Activated CD4-positive, alpha-beta T cell treated with anti-CD3 and anti-CD28 coated beads, Interleukin-2, amount 10 ng/mL, durations not matched to agents 24 days and 14 days (primary cell): ENCODE measurements around the gene RAB19. TPM values are rescaled to one million over a fixed set of nuclear protein-coding genes. Genes with fewer than 3 reads are reported as not detected.
"Not testable (repeated sequence)": the region's sequence is repeated elsewhere in the genome, so short reads cannot be mapped to it uniquely, and the experiment has no call there.

ENCODE experiments used
- DNase-seq: peaks from one replicate; pipeline ENCODE4 v3.0.0; 2022
- H3K27ac Mint-ChIP-seq: one replicate; pipeline ENCODE4 v1.8.0; 2022; ENCODE audit warnings: mild to moderate bottlenecking, mixed read lengths
- H3K27me3 Mint-ChIP-seq: one replicate; pipeline ENCODE4 v1.8.0; 2022; ENCODE audit warnings: mixed read lengths
- H3K36me3 Mint-ChIP-seq: one replicate; pipeline ENCODE4 v1.8.0; 2022; ENCODE audit warnings: low read depth, mild to moderate bottlenecking, mixed read lengths
- H3K4me1 Mint-ChIP-seq: one replicate; pipeline ENCODE4 v1.8.0; 2021; ENCODE audit warnings: mixed read lengths
- H3K4me3 Mint-ChIP-seq: one replicate; pipeline ENCODE4 v1.8.0; 2022; ENCODE audit warnings: mild to moderate bottlenecking, moderate library complexity, mixed read lengths
- H3K9me3 Mint-ChIP-seq: one replicate; pipeline ENCODE4 v1.8.0; 2021; ENCODE audit warnings: mixed read lengths
- intact Hi-C: fragments of 100-400 bp; cut with micrococcal nuclease; formaldehyde crosslinking; loops from one replicate; pipeline ENCODE4 v1.15.1; 2023
- total RNA-seq: library from RNA; stranded (reverse); gene quantifications from 2 replicates; pipeline ENCODE4 v1.2.3, GENCODE V29; 2022

Gene RAB19
- total RNA-seq, 1 donor from 2014 or later, result 24.4 TPM

DNA sequence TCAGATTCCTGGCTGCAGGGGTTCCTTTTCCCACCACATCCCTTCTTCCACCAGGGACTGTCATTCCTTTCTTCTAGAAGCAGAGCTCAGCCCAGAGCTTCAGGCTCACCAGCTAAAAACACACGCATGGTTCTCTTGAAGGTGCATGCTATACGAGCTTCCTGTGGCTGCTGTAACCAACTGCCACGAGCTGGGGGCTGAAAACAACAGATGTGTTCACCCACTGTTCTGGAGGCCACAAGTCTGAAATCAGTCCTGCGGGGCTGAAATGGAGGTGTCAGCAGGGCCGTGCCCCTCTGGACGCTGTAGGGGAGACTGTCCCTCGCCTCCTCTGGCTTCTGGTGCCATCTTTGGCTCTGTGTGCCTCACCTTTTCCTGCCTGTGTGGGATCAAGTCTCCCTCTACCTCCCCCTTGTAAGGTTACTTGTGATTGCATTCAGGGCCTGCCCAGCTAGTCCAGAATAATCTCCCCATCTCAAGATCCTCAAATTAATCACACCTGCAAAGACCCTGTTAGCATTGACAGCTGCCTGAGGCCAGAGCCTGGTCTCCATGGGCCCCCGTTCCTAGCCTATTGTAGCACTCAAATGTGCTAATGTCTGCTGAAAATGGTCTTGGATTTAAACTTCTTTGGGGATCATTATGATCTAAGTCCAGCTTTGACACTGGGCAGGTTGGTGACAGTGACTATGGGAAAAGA, 13.7 kb downstream of the RAB19 start:
- Mint-ChIP-seq H3K27ac (peak overlapping the region; percentile 6), H3K4me1 (peaks cover 21% of the 10 kb centered on the region), H3K27me3 (no peaks in the 10 kb centered on the region), H3K9me3 (no peaks in the 10 kb centered on the region), H3K4me3 (no peak overlapping the region), H3K36me3 (peaks cover 32% of the 10 kb centered on the region)
- intact Hi-C loops, result no loop called here
- peak; percentile 67 for DNase-seq

DNA sequence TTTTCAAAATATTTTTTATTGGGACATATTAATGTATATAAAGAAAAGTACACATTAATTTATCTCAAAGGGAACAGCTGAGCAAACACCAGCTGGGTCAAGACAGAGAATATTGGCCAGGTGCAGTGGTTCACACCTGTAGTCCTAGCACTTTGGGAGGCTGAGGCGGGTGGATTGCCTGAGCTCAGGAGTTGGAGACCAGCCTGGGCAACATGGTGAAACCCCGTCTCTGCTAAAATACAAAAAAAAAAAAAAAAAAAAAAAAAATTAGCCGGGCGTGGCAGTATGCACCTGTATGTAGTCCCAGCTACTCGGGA, 14.3 kb downstream of the RAB19 start:
- H3K27me3 Mint-ChIP-seq, H3K4me3 Mint-ChIP-seq, DNase-seq, H3K9me3 Mint-ChIP-seq, H3K27ac Mint-ChIP-seq, intact Hi-C loops: not testable (repeated sequence)
- peaks cover 30% of the 10 kb centered on the region for H3K36me3 Mint-ChIP-seq
- H3K4me1 Mint-ChIP-seq, result peaks cover 21% of the 10 kb centered on the region

DNA sequence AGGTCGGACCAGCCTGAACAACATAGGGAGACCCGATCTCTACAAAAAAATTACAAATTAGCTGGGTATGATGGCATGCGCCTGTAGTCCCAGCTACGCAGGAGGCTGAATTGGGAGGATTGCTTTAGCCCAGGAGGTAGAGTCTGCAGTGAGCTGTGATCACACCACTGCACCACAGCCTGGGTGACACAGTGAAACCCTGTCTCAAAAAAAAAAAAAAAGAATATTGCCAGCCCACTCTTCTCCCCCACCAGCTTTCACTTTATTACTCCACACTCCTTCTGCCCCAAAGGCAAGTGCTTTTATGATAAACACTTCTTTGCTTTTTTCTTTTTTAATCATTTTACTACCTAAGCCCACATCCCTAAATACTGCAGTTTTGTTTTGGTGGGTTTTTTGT, 14.8 kb downstream of the RAB19 start:
- Mint-ChIP-seq H3K27me3 (no peaks in the 10 kb centered on the region), H3K27ac (peak overlapping the region; percentile 63), H3K4me3 (no peak overlapping the region), H3K36me3 (peaks cover 27% of the 10 kb centered on the region), H3K4me1 (peaks cover 24% of the 10 kb centered on the region), H3K9me3 (no peaks in the 10 kb centered on the region)
- intact Hi-C loops, result no loop called here
- DNase-seq, result no peak

DNA sequence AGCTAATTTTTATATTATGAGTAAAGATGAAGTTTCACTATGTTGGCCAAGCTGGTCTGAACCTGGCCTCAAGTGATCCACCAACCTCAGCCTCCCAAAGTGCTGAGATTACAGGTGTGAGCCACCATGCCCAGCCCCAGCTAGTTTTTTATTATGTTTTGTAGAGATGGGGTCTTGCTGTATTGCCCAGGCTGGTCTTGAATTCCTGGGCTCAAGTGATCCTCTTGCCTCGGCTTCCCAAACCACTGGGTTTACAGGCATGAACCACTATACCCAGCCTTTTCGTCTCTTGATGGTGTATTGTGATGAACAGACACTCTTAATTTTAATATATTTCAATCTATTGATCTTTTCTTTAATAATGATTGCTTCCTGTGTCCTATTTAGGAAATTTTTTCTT, 17.7 kb downstream of the RAB19 start:
- no peak overlapping the region for H3K4me3 Mint-ChIP-seq
- intact Hi-C loops, result no loop called here
- no peak overlapping the region for H3K27ac Mint-ChIP-seq
- peaks cover 18% of the 10 kb centered on the region for H3K4me1 Mint-ChIP-seq
- no peaks in the 10 kb centered on the region for H3K9me3 Mint-ChIP-seq
- no peak for DNase-seq
- H3K27me3 Mint-ChIP-seq, result no peaks in the 10 kb centered on the region
- H3K36me3 Mint-ChIP-seq, result peaks cover 17% of the 10 kb centered on the region

DNA sequence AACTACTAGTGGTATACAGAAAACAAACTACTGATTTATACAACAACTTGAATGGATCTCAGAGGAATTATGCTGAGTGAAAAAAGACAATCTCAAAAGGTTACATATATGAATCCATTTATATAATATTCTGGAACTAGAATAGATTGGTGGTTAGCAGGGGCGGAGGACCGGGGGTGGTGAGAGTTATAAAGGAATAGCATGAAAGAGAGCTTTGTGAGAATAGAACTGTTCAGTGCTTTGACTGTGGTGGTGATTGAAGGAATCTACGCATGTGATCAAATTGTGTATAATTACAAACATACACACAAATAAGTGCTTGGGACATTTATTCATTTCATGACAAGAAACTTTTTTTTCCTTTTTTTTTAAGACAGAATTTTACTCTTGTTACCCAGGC, 19.6 kb downstream of the RAB19 start:
- Mint-ChIP-seq H3K36me3 (peaks cover 14% of the 10 kb centered on the region), H3K27me3 (no peaks in the 10 kb centered on the region), H3K27ac (no peak overlapping the region), H3K4me3 (no peak overlapping the region), H3K4me1 (peaks cover 10% of the 10 kb centered on the region), H3K9me3 (no peaks in the 10 kb centered on the region)
- intact Hi-C loops, result no loop called here
- no peak for DNase-seq

DNA sequence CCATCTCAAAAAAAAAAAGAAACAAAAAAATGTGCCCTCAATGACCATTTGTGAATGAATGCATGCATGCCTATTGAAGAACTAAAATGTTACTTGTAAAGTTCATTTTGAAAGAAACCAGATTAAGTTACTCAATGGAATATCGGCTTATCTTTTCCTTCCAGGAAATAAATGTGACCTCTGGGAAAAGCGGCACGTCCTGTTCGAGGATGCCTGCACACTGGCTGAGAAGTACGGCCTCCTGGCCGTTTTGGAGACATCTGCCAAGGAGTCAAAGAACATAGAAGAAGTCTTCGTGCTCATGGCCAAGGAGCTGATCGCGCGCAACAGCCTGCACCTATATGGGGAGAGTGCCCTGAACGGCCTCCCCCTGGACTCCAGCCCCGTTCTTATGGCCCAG, 21.9 kb downstream of the RAB19 start:
- H3K27me3 Mint-ChIP-seq, result no peaks in the 10 kb centered on the region
- H3K4me1 Mint-ChIP-seq, result peaks cover 3% of the 10 kb centered on the region
- no peaks in the 10 kb centered on the region for H3K9me3 Mint-ChIP-seq
- no peak overlapping the region for H3K27ac Mint-ChIP-seq
- H3K36me3 Mint-ChIP-seq, result peaks cover 9% of the 10 kb centered on the region
- intact Hi-C loops, result no loop called here
- DNase-seq, result no peak
- H3K4me3 Mint-ChIP-seq, result no peak overlapping the region

DNA sequence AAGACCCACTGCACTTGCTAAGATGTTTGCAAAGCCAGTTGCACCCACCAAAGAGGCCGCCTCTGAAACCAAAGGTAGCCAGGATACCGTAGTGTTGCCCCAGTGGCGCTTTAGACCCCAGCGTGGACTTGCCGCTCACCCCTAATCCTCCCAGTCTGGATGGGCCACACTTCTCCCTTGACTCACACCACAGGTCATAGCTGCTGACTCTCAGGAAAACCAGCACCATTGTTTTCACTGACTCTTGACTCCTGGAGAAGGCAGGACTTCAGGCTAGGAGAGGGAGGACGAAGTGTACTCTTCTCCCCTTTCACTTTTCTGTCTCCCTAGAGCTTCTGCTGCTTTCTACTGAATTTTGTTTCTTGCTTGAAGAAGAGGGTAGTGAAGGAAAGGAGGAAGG, 22.3 kb downstream of the RAB19 start:
- Mint-ChIP-seq H3K4me3 (no peak overlapping the region), H3K4me1 (peaks cover 3% of the 10 kb centered on the region), H3K36me3 (peaks cover 9% of the 10 kb centered on the region), H3K9me3 (no peaks in the 10 kb centered on the region), H3K27me3 (no peaks in the 10 kb centered on the region), H3K27ac (no peak overlapping the region)
- intact Hi-C loops, result no loop called here
- DNase-seq, result no peak

DNA sequence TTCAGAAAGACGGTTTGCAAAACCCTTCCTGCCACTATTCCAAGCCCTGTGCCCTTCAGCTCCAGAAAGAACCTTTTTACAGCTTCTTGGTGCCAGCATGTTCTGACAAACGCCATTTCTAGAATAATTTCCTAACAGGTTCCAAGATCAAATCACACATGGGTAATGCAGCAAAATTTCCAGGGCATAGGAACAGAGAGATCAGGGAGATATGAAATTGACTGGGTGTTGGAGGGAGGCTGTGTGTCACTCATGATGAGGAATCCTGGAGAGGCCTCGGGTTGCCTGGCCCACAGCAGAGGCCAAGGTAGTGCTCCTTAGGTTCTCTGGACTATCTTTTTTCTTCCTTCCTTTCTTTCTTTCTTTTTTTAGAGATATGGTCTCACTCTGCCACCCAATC, 29.5 kb downstream of the RAB19 start:
- no peak overlapping the region for H3K27ac Mint-ChIP-seq
- H3K36me3 Mint-ChIP-seq, result no peaks in the 10 kb centered on the region
- DNase-seq, result no peak
- H3K27me3 Mint-ChIP-seq, result no peaks in the 10 kb centered on the region
- no peaks in the 10 kb centered on the region for H3K9me3 Mint-ChIP-seq
- no peaks in the 10 kb centered on the region for H3K4me1 Mint-ChIP-seq
- no peak overlapping the region for H3K4me3 Mint-ChIP-seq
- intact Hi-C loops, result no loop called here

DNA sequence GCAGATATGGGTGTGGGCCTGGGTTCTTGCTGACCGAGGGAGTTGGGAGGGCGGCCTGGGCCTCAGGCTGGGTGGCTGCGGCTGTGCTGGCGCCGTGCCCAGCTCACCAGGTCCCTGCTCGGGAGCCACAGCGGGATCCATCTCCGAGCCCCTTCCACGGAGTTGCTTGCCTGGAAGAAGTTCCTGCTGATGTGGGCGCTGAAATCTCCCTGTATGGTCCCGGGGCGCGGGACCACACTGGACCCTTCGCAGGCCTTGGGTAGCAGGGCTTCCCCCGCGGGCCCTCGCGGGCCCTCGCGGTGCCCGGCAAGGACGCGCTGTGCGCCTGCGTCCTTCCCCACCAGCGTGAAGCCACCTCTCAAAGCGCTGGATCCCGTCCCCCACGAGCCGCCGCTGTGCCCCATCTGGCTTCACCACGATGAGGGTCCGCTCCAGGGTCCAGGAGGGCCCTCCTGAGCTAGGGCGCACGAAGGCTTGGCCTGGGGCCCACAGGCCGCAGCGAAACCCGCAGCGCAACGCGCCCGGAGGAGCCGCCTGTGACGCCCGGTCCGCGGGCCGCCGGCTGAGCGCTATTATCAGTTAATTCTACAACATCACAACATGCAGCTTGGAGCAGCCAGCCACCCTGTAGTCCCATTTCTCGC, 31.5 kb downstream of the RAB19 start:
- Mint-ChIP-seq H3K27ac (no peak overlapping the region), H3K4me1 (peaks cover 8% of the 10 kb centered on the region), H3K4me3 (no peak overlapping the region), H3K36me3 (no peaks in the 10 kb centered on the region), H3K9me3 (no peaks in the 10 kb centered on the region), H3K27me3 (no peaks in the 10 kb centered on the region)
- intact Hi-C loops, result no loop called here
- no peak for DNase-seq

DNA sequence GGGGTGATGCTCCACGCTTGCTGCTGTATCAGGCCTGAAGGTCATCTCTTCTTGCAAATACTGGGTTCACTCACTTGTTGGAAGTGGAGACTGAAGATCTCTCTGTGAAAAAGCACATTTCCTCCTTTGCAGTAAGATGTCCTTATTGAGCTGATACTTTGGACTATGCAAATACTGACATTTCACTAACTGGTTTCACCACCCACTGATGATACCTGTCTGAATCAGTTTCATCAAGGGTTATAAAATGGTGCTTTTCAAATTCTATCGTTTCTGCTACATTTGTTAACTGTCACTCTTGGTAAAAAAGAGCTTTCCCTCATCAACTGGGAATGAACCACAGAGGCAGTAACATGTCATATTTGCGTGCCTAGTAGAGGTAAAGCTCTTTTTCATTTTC, 35.5 kb downstream of the RAB19 start:
- no peak for DNase-seq
- no peaks in the 10 kb centered on the region for H3K27me3 Mint-ChIP-seq
- no peak overlapping the region for H3K4me3 Mint-ChIP-seq
- peaks cover 14% of the 10 kb centered on the region for H3K4me1 Mint-ChIP-seq
- peak overlapping the region; percentile 84 for H3K27ac Mint-ChIP-seq
- H3K9me3 Mint-ChIP-seq, result no peaks in the 10 kb centered on the region
- H3K36me3 Mint-ChIP-seq, result no peaks in the 10 kb centered on the region
- intact Hi-C loops, result loop anchor here (1.0 kb wide), 1 partner anchor 37 kb away; no protein-coding TSS in a partner anchor

DNA sequence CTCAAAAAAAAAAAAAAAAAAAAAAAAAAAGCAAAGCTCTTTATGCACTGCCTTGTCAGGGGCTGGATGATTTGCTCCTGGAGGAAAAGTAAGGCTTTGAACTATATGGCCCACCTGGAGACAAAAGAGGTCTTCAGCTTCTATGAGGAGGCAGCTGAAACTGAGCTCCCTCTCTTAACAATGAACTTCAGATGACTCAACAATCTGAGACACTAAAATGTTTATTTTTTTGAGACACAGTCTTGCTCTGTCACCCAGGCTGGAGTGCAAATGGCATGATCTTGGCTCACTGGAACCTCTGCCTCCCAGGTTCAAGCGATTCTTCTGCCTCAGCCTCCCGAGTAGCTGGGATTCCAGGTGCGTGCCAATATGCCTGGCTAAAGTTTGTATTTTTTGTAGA, 36.7 kb downstream of the RAB19 start:
- Mint-ChIP-seq H3K27me3 (no peaks in the 10 kb centered on the region), H3K4me1 (peaks cover 14% of the 10 kb centered on the region), H3K27ac (no peak overlapping the region), H3K9me3 (no peaks in the 10 kb centered on the region), H3K36me3 (no peaks in the 10 kb centered on the region), H3K4me3 (no peak overlapping the region)
- DNase-seq, result no peak
- intact Hi-C loops, result no loop called here

DNA sequence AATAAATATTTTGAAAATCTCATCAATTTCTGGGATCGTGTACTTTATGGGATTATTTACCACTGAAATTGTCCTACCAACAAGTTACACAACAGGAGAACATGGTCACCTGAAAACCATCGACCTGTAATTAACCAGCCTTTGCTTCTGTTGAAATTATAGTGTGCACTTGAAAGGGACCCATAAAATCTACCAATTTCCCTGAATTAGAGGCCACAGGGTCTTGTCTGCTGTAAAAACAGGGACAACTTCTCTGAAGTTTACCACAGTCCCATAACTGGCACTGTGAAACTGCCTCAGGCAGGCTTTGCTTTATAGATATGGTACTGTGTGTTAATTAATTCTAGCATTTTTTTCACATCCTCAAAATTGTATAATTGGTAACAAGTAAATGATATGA, 37.7 kb downstream of the RAB19 start:
- Mint-ChIP-seq H3K27ac (no peak overlapping the region), H3K27me3 (no peaks in the 10 kb centered on the region), H3K4me1 (peaks cover 14% of the 10 kb centered on the region), H3K4me3 (no peak overlapping the region), H3K36me3 (no peaks in the 10 kb centered on the region), H3K9me3 (no peaks in the 10 kb centered on the region)
- DNase-seq, result no peak
- intact Hi-C loops, result no loop called here

DNA sequence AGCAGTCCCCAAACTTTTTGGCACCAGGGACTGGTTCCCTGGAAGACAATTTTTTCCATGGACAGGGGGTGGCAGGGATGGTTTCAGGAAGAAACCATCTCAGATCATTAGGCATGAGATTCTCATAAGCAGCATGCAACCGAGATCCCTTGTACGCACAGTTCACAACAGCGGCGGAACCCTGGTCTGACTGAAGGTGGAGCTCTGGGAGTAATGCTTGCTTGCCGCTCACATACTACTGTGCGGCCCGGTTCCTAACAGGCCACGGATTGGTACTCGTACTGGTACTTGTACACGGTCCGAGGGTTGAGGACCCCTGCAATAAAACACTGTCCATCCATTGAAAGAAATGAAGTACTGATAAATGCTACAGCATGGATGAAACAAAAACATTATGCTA, 42.6 kb downstream of the RAB19 start:
- no peaks in the 10 kb centered on the region for H3K27me3 Mint-ChIP-seq
- no peak for DNase-seq
- intact Hi-C loops, result no loop called here
- no peaks in the 10 kb centered on the region for H3K36me3 Mint-ChIP-seq
- no peak overlapping the region for H3K4me3 Mint-ChIP-seq
- no peaks in the 10 kb centered on the region for H3K9me3 Mint-ChIP-seq
- H3K4me1 Mint-ChIP-seq, result peaks cover 20% of the 10 kb centered on the region
- no peak overlapping the region for H3K27ac Mint-ChIP-seq

DNA sequence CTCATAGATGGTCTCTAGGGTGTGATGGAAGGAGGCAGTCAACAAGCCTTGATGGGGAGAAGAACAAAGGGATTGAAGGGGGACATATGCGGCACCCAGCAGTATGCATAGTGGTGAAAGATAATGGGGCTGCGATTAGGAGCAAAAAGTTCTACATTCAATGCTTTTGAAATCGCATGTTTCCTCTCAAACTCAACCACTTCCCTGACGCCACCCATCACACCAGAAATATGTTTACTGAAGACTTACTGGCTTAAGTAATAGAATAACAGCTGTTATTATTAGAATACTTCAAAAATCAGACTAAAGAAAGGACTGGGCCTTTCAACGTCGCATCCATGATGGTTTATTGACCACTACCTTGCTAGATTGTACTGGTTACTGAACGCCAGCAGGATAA, 44.0 kb downstream of the RAB19 start:
- peaks cover 5% of the 10 kb centered on the region for H3K36me3 Mint-ChIP-seq
- peaks cover 25% of the 10 kb centered on the region for H3K4me1 Mint-ChIP-seq
- H3K4me3 Mint-ChIP-seq, result no peak overlapping the region
- no peak overlapping the region for H3K27ac Mint-ChIP-seq
- no peaks in the 10 kb centered on the region for H3K27me3 Mint-ChIP-seq
- H3K9me3 Mint-ChIP-seq, result no peaks in the 10 kb centered on the region
- no peak for DNase-seq
- intact Hi-C loops, result no loop called here
